OCI-LY1 (cell line): Measurements from ENCODE around the gene MAP3K7CL.

Source experiments
- CTCF ChIP-seq: fragments of 200-600 bp; sonication (generic), shearing (Covaris generic); IDR thresholded peaks from 2 replicates; pipeline ENCODE4 v1.5.1; 2017; ENCODE audit warnings: mild to moderate bottlenecking, antibody characterized with exemption, low read length, moderate library complexity, mixed read lengths
- EZH2 ChIP-seq: fragments of 200-600 bp; sonication (generic), shearing (Covaris generic); IDR thresholded peaks from 2 replicates; pipeline ENCODE4 v1.8.0; 2017; ENCODE audit warnings: borderline replicate concordance, mixed run types, mild to moderate bottlenecking, antibody characterized with exemption, low read length, moderate library complexity, mixed read lengths

- TF ChIP-seq CTCF (no peak), EZH2 (no peak)
Measured at GRCh38 chr21:29098156-29098555, 32.3 kb upstream of the MAP3K7CL start.
